GM18951 (cell line): Measurements from ENCODE around the gene MED15.
A peak's percentile ranks its signal among the peaks of the same experiment; 100 is the strongest.
"Not testable (repeated sequence)": the region's sequence is repeated elsewhere in the genome, so short reads cannot be mapped to it uniquely, and the experiment has no call there.

Source experiments
- POLR2A ChIP-seq: IDR thresholded peaks from 4 replicates; pipeline ENCODE4 v1.6.1; 2011; ENCODE audit warnings: mild to moderate bottlenecking; ENCODE audit not compliant: insufficient read length, insufficient read depth; ENCODE audit errors: extremely low read depth
- in situ Hi-C: fragments of 300-500 bp; cut with MboI; formaldehyde crosslinking; loops from one replicate; pipeline ENCODE4 v1.12.0; 2022; ENCODE audit warnings: low sequenced_read_pairs, mixed read lengths, inconsistent platforms; ENCODE audit not compliant: unreplicated experiment

MED15 gene

GRCh38 chr22:20490941-20491307, 16.5 kb upstream of the MED15 start:
- in situ Hi-C loops: no loop called here
- no peak for TF ChIP-seq POLR2A

- in situ Hi-C loops: no loop called here
- TF ChIP-seq POLR2A: no peak
Observed at GRCh38 chr22:20491346-20491745, 16.1 kb upstream of the MED15 start.

GRCh38 chr22:20494978-20495860, 12.2 kb upstream of the MED15 start, which contains the start of gene KLHL22:
Gene KLHL22, minus strand, starts transcription at chr22:20495795. Its CDS starts 6,584 bp downstream, at chr22:20489211.
- in situ Hi-C loops: no loop called here
- TF ChIP-seq POLR2A: peak; percentile 57

GRCh38 chr22:20495861-20496681, 11.3 kb upstream of the MED15 start:
- in situ Hi-C loops: no loop called here
- TF ChIP-seq POLR2A: peak; percentile 58

- no peak for TF ChIP-seq POLR2A
- in situ Hi-C loops: no loop called here
Observed at GRCh38 chr22:20497426-20497825, 10.0 kb upstream of the MED15 start.

GRCh38 chr22:20498913-20499312, 8.5 kb upstream of the MED15 start:
- in situ Hi-C loops: no loop called here
- no peak for TF ChIP-seq POLR2A

- TF ChIP-seq POLR2A: no peak
- in situ Hi-C loops: no loop called here
Observed at GRCh38 chr22:20499769-20500168, 7.6 kb upstream of the MED15 start.

- no peak for TF ChIP-seq POLR2A
- in situ Hi-C loops: no loop called here
Observed at GRCh38 chr22:20503816-20504215, 3.6 kb upstream of the MED15 start.

GRCh38 chr22:20504293-20504922, 3.0 kb upstream of the MED15 start:
- in situ Hi-C loops: not testable (repeated sequence)

GRCh38 chr22:20506543-20507252, 712 bp upstream of the MED15 start:
- TF ChIP-seq POLR2A: no peak
- in situ Hi-C loops: no loop called here

- in situ Hi-C loops: not testable (repeated sequence)
Observed at GRCh38 chr22:20508067-20508755, 801 bp downstream of the MED15 start.

- TF ChIP-seq POLR2A: no peak
- in situ Hi-C loops: no loop called here
Observed at GRCh38 chr22:20508815-20509271, 1.4 kb downstream of the MED15 start.
